ENCODE results near the gene OGA.

Gene OGA

DNA sequence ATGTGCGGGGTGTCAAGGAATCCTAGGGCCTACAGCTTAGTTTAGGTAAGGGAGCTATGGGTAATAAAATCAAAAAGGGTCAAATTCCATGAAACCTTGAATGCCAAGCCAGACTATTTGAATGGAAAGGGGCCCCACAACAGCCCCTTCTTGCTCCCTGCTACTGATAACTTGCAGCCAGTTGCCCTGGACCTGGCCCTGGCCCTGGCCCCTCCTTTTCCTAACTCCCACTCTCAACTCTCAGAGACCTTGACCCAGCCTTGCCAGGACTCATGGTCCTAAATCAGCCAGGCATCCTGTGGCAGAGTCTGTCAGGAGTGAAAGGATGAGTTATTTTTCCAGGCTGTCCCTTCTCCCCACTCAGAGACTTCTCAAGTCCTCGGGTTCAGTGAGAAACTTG lies 19.5 kb upstream of the OGA start:
- TF ChIP-seq, protein P1, sequence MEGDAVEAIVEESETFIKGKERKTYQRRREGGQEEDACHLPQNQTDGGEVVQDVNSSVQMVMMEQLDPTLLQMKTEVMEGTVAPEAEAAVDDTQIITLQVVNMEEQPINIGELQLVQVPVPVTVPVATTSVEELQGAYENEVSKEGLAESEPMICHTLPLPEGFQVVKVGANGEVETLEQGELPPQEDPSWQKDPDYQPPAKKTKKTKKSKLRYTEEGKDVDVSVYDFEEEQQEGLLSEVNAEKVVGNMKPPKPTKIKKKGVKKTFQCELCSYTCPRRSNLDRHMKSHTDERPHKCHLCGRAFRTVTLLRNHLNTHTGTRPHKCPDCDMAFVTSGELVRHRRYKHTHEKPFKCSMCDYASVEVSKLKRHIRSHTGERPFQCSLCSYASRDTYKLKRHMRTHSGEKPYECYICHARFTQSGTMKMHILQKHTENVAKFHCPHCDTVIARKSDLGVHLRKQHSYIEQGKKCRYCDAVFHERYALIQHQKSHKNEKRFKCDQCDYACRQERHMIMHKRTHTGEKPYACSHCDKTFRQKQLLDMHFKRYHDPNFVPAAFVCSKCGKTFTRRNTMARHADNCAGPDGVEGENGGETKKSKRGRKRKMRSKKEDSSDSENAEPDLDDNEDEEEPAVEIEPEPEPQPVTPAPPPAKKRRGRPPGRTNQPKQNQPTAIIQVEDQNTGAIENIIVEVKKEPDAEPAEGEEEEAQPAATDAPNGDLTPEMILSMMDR (IDR thresholded peaks at IDR 0.05; ENCODE audit: borderline replicate concordance, insufficient read depth, low read depth, low read length), result no peak
- H3K4me3 ChIP-seq (ENCODE audit: low read depth, low read length), result no peak overlapping the region

DNA sequence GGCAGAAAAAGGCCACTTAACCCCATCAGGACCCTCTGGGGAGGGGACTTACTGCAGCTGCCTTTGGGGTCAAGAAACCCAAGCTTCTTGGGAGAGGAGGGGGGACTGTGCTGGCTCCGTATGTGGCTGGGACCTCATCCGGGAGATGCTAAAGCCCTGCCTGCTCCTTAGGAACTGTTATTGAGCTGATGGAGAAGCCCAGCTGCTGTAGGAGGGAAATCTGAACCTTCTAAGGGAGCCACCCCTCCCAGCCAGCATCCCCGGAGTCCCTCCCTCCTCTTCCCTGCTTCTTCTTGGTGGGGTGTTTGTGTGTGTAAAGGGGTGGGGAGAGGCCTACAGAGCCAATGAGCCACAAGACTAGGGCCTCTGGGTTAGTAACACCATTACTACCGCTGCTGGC lies 17.1 kb upstream of the OGA start:
- TF ChIP-seq, protein P1 (IDR thresholded peaks at IDR 0.05; ENCODE audit: borderline replicate concordance, insufficient read depth, low read depth, low read length), result no peak
- no peak overlapping the region for H3K4me3 ChIP-seq (ENCODE audit: low read depth, low read length)

DNA sequence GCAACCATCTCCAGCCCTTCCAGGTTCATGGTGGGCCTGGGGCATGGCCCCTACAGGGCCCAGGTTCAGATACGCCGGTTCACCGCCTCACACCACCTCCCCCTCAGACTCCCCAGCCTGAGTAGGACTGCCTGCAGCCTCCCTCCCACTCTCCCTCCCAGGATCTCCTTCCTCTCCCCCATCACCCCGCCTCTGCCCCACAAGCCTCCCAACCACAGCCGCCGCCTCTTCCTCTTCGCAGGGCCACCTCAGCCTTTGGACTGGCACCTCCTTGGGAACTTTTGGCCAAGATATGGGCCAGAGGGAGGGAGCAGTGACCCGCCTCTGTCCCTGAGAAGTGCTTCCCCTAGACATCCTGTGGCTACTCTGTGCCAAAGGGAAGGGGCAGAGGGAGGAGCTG lies 16.1 kb upstream of the OGA start:
- H3K4me3 ChIP-seq (ENCODE audit: low read depth, low read length), result no peak overlapping the region
- TF ChIP-seq, protein P1 (IDR thresholded peaks at IDR 0.05; ENCODE audit: borderline replicate concordance, insufficient read depth, low read depth, low read length), result no peak

DNA sequence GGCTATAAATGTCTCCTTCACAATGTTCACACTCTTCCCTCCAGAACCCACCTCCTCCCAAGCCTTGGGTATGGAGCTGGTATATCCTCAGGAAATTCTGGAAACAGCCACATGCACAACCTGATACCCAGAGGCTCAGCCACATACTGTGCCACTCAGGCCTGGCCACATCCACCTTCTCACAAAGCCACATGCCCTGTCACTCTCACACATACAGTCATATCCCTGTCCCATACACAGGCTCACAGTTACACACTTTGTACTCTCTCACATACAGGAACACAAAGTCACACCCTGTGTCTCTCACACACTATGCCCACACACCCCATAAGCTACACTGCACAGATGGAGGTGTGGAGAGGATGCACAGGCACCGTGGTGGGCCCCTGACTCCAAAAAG lies 15.2 kb upstream of the OGA start:
- no peak overlapping the region for H3K4me3 ChIP-seq (ENCODE audit: low read depth, low read length)
- TF ChIP-seq, protein P1 (IDR thresholded peaks at IDR 0.05; ENCODE audit: borderline replicate concordance, insufficient read depth, low read depth, low read length), result no peak

DNA sequence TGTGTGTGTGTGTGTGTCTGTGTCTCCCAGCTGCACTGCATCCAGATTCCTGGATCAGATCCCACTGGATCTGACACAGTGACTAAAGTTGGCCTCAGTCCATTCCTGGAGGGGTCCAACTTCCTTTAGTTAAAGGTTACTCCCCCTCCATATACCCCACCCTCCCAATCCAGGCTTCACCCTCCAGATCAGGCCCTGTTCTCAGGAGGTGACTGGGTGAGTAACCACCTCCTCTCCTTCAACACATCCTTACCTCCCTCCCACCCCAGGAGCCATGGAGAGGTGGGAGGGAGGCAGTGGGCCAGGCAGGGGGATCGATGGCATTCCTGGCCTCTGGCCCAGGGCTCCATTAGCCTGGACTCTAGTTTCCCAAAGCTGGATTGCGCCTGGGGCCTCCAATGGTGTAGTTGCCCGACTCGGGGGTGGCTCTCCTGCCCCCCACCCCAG lies 14.1 kb upstream of the OGA start:
- H3K4me3 ChIP-seq (ENCODE audit: low read depth, low read length), result no peak overlapping the region
- TF ChIP-seq, protein P1 (IDR thresholded peaks at IDR 0.05; ENCODE audit: borderline replicate concordance, insufficient read depth, low read depth, low read length), result no peak

DNA sequence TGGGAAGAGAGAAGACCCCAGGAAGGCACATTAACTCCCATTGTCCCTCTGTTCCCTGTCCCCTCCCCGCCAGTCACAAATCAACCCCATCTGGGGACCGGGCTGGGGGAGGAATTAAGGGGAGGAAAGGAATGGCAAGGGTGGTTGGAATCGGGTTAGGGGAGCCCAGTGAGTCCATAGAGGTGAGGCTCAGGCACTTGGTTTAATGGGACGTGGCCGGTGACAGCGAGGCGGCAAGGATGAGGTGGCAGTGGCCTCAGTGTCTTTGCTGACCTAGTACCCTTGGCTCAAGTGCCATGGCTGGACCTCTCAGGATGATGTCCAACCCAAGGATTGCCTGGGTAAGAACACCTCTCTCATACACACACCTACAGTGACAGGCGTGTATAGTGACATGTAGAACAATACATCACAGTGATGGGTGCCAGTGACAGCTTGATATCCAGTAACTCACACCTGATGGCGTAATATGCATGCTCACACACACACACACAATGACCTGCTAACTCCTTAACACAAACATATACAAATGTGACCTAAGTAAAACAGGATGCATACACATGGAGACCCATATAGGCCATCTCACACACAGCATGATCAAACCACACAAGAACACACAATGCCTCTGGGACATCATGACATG lies 13.0 kb upstream of the OGA start:
- TF ChIP-seq, protein P1 (IDR thresholded peaks at IDR 0.05; ENCODE audit: borderline replicate concordance, insufficient read depth, low read depth, low read length), result no peak
- H3K4me3 ChIP-seq (ENCODE audit: low read depth, low read length), result peak overlapping the region; percentile 75

All from GM12875 (cell line).